ENCODE data around the gene LRRC51. TPM values are rescaled to one million over a fixed set of nuclear protein-coding genes. Genes with fewer than 3 reads are reported as not detected.
A peak's percentile ranks its signal among the peaks of the same experiment; 100 is the strongest.
"Not testable (repeated sequence)": the region's sequence is repeated elsewhere in the genome, so short reads cannot be mapped to it uniquely, and the experiment has no call there.

Gene LRRC51
- total RNA-seq, 2 experiments from 2014 or later = 8.3 to 8.5 TPM

- H3K4me3 Mint-ChIP-seq; H3K27ac Mint-ChIP-seq; DNase-seq; H3K36me3 Mint-ChIP-seq; H3K4me1 Mint-ChIP-seq (ENCODE audit: low read depth); intact Hi-C loops (cut with micrococcal nuclease); H3K9me3 Mint-ChIP-seq; POLR2A ChIA-PET: not testable (repeated sequence)
- CTCF ChIA-PET = interaction anchor here (1.3 kb wide), 1 partner anchor 8 kb away, joined by 6 read pairs; no protein-coding TSS in a partner anchor
- H3K27me3 Mint-ChIP-seq = peaks cover 13% of the 10 kb centered on the region
These were observed 54.8 kb downstream of the LRRC51 start, which contains the start of gene FOLR3 for GRCh38 chr11:72135473-72135872. Gene FOLR3, plus strand, starts transcription at chr11:72135725. Its CDS starts 228 bp downstream, at chr11:72135953.

GRCh38 chr11:72135891-72136683, 55.4 kb downstream of the LRRC51 start:
- POLR2A ChIA-PET = no interaction called here
- Mint-ChIP-seq H3K4me3 (no peak overlapping the region), H3K36me3 (no peaks in the 10 kb centered on the region), H3K27me3 (peaks cover 13% of the 10 kb centered on the region), H3K4me1 (ENCODE audit: low read depth) (peaks cover 9% of the 10 kb centered on the region), H3K27ac (no peak overlapping the region), H3K9me3 (no peaks in the 10 kb centered on the region)
- CTCF ChIA-PET = no interaction called here
- intact Hi-C loops (cut with micrococcal nuclease) = no loop called here
- DNase-seq = no peak

GRCh38 chr11:72136684-72137262, 56.1 kb downstream of the LRRC51 start:
- H3K27ac Mint-ChIP-seq = no peak overlapping the region

GRCh38 chr11:72138821-72139390, 58.3 kb downstream of the LRRC51 start:
- ChIA-PET CTCF (interaction anchor here (1.3 kb wide), 1 partner anchor 44 kb away, joined by 3 read pairs; no protein-coding TSS in a partner anchor), POLR2A (no interaction called here)
- Mint-ChIP-seq H3K9me3 (no peaks in the 10 kb centered on the region), H3K36me3 (no peaks in the 10 kb centered on the region), H3K4me1 (ENCODE audit: low read depth) (peaks cover 21% of the 10 kb centered on the region), H3K4me3 (no peak overlapping the region), H3K27me3 (peaks cover 11% of the 10 kb centered on the region), H3K27ac (no peak overlapping the region)
- DNase-seq = no peak
- intact Hi-C loops (cut with micrococcal nuclease) = no loop called here

More at GRCh38 chr11:72136684-72137262, 56.1 kb downstream of the LRRC51 start:
- Mint-ChIP-seq H3K36me3 (no peaks in the 10 kb centered on the region), H3K27me3 (peaks cover 16% of the 10 kb centered on the region), H3K4me3 (no peak overlapping the region), H3K4me1 (ENCODE audit: low read depth) (peaks cover 16% of the 10 kb centered on the region), H3K9me3 (no peaks in the 10 kb centered on the region)
- CTCF ChIA-PET = interaction anchor here (1.4 to 2.0 kb wide), 2 partner anchors 112 to 294 kb away, joined by 4 to 9 read pairs; no protein-coding TSS in a partner anchor
- DNase-seq = no peak
- POLR2A ChIA-PET = no interaction called here
- intact Hi-C loops (cut with micrococcal nuclease) = no loop called here

- Mint-ChIP-seq H3K4me3 (no peak overlapping the region), H3K9me3 (no peaks in the 10 kb centered on the region), H3K4me1 (ENCODE audit: low read depth) (peaks cover 21% of the 10 kb centered on the region), H3K27me3 (peaks cover 11% of the 10 kb centered on the region), H3K27ac (no peak overlapping the region), H3K36me3 (no peaks in the 10 kb centered on the region)
- POLR2A ChIA-PET = no interaction called here
- DNase-seq = no peak
- CTCF ChIA-PET = interaction anchor here (2.6 kb wide), 1 partner anchor 114 kb away, joined by 10 read pairs; no protein-coding TSS in a partner anchor
- intact Hi-C loops (cut with micrococcal nuclease) = no loop called here
These were observed 58.9 kb downstream of the LRRC51 start for GRCh38 chr11:72139500-72139899.

GRCh38 chr11:72140661-72141060, 60.0 kb downstream of the LRRC51 start:
- H3K9me3 Mint-ChIP-seq = no peaks in the 10 kb centered on the region
- H3K4me1 Mint-ChIP-seq (ENCODE audit: low read depth) = peaks cover 21% of the 10 kb centered on the region
- intact Hi-C loops (cut with micrococcal nuclease) = loop anchor here (1.0 kb wide), 2 partner anchors 28 to 41 kb away; partner anchors contain the start of gene ANAPC15
- peak overlapping the region; percentile 13 for H3K27ac Mint-ChIP-seq
- POLR2A ChIA-PET = no interaction called here
- no peak overlapping the region for H3K4me3 Mint-ChIP-seq
- CTCF ChIA-PET = interaction anchor here (0.8 to 2.6 kb wide), 5 partner anchors 48 to 291 kb away, joined by 3 to 10 read pairs (median 3); no protein-coding TSS in a partner anchor
- H3K36me3 Mint-ChIP-seq = no peaks in the 10 kb centered on the region
- no peak for DNase-seq
- peaks cover 11% of the 10 kb centered on the region for H3K27me3 Mint-ChIP-seq

GRCh38 chr11:72141066-72141465, 60.4 kb downstream of the LRRC51 start:
- intact Hi-C loops (cut with micrococcal nuclease) = loop anchor here (1.0 kb wide), 2 partner anchors 29 to 40 kb away; partner anchors contain the start of gene ANAPC15
- Mint-ChIP-seq H3K9me3 (no peaks in the 10 kb centered on the region), H3K4me1 (ENCODE audit: low read depth) (peaks cover 21% of the 10 kb centered on the region), H3K4me3 (no peak overlapping the region), H3K36me3 (no peaks in the 10 kb centered on the region), H3K27me3 (peaks cover 11% of the 10 kb centered on the region), H3K27ac (peak overlapping the region; percentile 13)
- ChIA-PET POLR2A (no interaction called here), CTCF (interaction anchor here (0.8 to 2.6 kb wide), 5 partner anchors 48 to 290 kb away, joined by 3 to 10 read pairs (median 3); no protein-coding TSS in a partner anchor)
- peak; percentile 72 for DNase-seq

- H3K9me3 Mint-ChIP-seq, H3K36me3 Mint-ChIP-seq, H3K27ac Mint-ChIP-seq: not testable (repeated sequence)
These were observed 61.4 kb downstream of the LRRC51 start for GRCh38 chr11:72142086-72142485.

GRCh38 chr11:72142543-72142942, 61.9 kb downstream of the LRRC51 start:
- H3K4me3 Mint-ChIP-seq, H3K36me3 Mint-ChIP-seq, DNase-seq, H3K27ac Mint-ChIP-seq, POLR2A ChIA-PET, H3K9me3 Mint-ChIP-seq: not testable (repeated sequence)
- Mint-ChIP-seq H3K27me3 (peaks cover 11% of the 10 kb centered on the region), H3K4me1 (ENCODE audit: low read depth) (peaks cover 20% of the 10 kb centered on the region)
- intact Hi-C loops (cut with micrococcal nuclease) = loop anchor here (2.0 kb wide), 1 partner anchor 166 kb away; no protein-coding TSS in a partner anchor
- CTCF ChIA-PET = interaction anchor here (1.2 to 3.5 kb wide), 6 partner anchors 8 to 271 kb away, joined by 4 to 118 read pairs (median 6); no protein-coding TSS in a partner anchor

More at GRCh38 chr11:72142086-72142485, 61.4 kb downstream of the LRRC51 start:
- CTCF ChIA-PET = interaction anchor here (1.1 to 3.5 kb wide), 3 partner anchors 49 to 118 kb away, joined by 3 to 118 read pairs (median 10); no protein-coding TSS in a partner anchor
- peaks cover 11% of the 10 kb centered on the region for H3K27me3 Mint-ChIP-seq
- POLR2A ChIA-PET, H3K4me3 Mint-ChIP-seq, DNase-seq: not testable (repeated sequence)
- intact Hi-C loops (cut with micrococcal nuclease) = loop anchor here (2.0 kb wide), 1 partner anchor 165 kb away; no protein-coding TSS in a partner anchor
- peaks cover 20% of the 10 kb centered on the region for H3K4me1 Mint-ChIP-seq (ENCODE audit: low read depth)

- H3K36me3 Mint-ChIP-seq = no peaks in the 10 kb centered on the region
- peaks cover 8% of the 10 kb centered on the region for H3K27me3 Mint-ChIP-seq
- POLR2A ChIA-PET = interaction anchor here (0.6 to 1.2 kb wide), 3 partner anchors 10 to 292 kb away, joined by 3 to 4 read pairs (median 4); partner anchors contain the start of gene ANAPC15
These were observed 64.3 kb downstream of the LRRC51 start for GRCh38 chr11:72144807-72145565.

More at GRCh38 chr11:72144807-72145565, 64.3 kb downstream of the LRRC51 start:
- intact Hi-C loops (cut with micrococcal nuclease) = loop anchor here (1.0 kb wide), 2 partner anchors 42 to 120 kb away; partner anchors contain the start of gene LAMTOR1
- CTCF ChIA-PET = interaction anchor here (0.7 to 3.5 kb wide), 32 partner anchors 10 to 406 kb away, joined by 3 to 118 read pairs (median 6); partner anchors contain the start of genes ANAPC15, INPPL1, LAMTOR1 and RNF121
- Mint-ChIP-seq H3K4me3 (no peak overlapping the region), H3K9me3 (no peaks in the 10 kb centered on the region), H3K27ac (no peak overlapping the region), H3K4me1 (ENCODE audit: low read depth) (peaks cover 18% of the 10 kb centered on the region)
- no peak for DNase-seq

Measured in activated CD4-positive, alpha-beta memory T cell treated with anti-CD3 and anti-CD28 coated beads for 36 hours (primary cell).